Uterus (tissue), 4 donors: ENCODE data around the gene DLK2. TPM values are rescaled to one million over a fixed set of nuclear protein-coding genes. Genes with fewer than 3 reads are reported as not detected.

Experiments
- DNase-seq, 2 donors: peaks; one replicate each; pipeline ENCODE4 v3.0.0-alpha.2; 2019 to 2020
- H3K27ac ChIP-seq, 2 donors: fragments of 200-600 bp; sonication (generic); 1 replicate in 1 of 2; 2 replicates in 1 of 2; pipeline ENCODE4 v1.5.1; 2016 to 2018
- H3K27me3 ChIP-seq, 2 donors: fragments of 200-600 bp; sonication (generic); one replicate each; pipeline ENCODE4 v1.5.1; 2018 to 2019; ENCODE audit warnings: control low read depth in 1 of 2
- H3K36me3 ChIP-seq, 2 donors: fragments of 200-600 bp; sonication (generic); one replicate each; pipeline ENCODE4 v1.5.1; 2019; ENCODE audit warnings: control low read depth in 1 of 2
- H3K4me1 ChIP-seq, 2 donors: fragments of 200-600 bp; sonication (generic); one replicate each; pipeline ENCODE4 v1.5.1; 2018 to 2019; ENCODE audit warnings: control low read depth in 1 of 2
- H3K4me3 ChIP-seq, 2 donors: fragments of 200-600 bp; sonication (generic); 1 replicate in 1 of 2; 2 replicates in 1 of 2; pipeline ENCODE4 v1.5.1; 2018 to 2019; ENCODE audit warnings: mild to moderate bottlenecking in 1 of 2
- H3K9me3 ChIP-seq, 2 donors: fragments of 200-600 bp; sonication (generic); one replicate each; pipeline ENCODE4 v1.5.1; 2019; ENCODE audit warnings: control low read depth in 1 of 2
- POLR2A ChIP-seq, 2 donors: fragments of 450-650 bp; IDR thresholded peaks; one replicate each; pipeline ENCODE4 v1.6.1; 2016; ENCODE audit warnings: antibody characterized with exemption in 2 of 2, mild to moderate bottlenecking in 1 of 2, moderate library complexity in 1 of 2
- intact Hi-C: fragments of 100-400 bp; cut with DNase I; formaldehyde crosslinking; loops from one replicate; pipeline ENCODE4 v1.15.1; 2023; ENCODE audit warnings: low total_unique reads
- total RNA-seq, 4 donors: library from RNA; depleted of rRNA in 3 of 4; stranded (reverse); fragments of >200 nt in 3 of 4; gene quantifications; one replicate each; pipeline versions ENCODE4 v1.1.0 to v1.2.4, GENCODE V29; 2014 to 2023
- TF ChIP-seq, protein P1 (sequence below), 4 experiments: fragments of 200-600 bp in 2 of 4; fragments of 450-650 bp in 2 of 4; sonication (generic) in 2 of 4; IDR thresholded peaks; one replicate each; pipeline ENCODE4 v1.5.1; 2016 to 2019; ENCODE audit warnings: antibody characterized with exemption in 4 of 4, mild to moderate bottlenecking in 2 of 4, moderate library complexity in 1 of 4
- donor health status: DM: yes; HTN: yes; CAD: no.

Gene DLK2, protein sequence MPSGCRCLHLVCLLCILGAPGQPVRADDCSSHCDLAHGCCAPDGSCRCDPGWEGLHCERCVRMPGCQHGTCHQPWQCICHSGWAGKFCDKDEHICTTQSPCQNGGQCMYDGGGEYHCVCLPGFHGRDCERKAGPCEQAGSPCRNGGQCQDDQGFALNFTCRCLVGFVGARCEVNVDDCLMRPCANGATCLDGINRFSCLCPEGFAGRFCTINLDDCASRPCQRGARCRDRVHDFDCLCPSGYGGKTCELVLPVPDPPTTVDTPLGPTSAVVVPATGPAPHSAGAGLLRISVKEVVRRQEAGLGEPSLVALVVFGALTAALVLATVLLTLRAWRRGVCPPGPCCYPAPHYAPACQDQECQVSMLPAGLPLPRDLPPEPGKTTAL
- total RNA-seq = 1 to 10 TPM in 2 of 4 donors, not detected in 2; 1.9 to 3.3 TPM

DNA sequence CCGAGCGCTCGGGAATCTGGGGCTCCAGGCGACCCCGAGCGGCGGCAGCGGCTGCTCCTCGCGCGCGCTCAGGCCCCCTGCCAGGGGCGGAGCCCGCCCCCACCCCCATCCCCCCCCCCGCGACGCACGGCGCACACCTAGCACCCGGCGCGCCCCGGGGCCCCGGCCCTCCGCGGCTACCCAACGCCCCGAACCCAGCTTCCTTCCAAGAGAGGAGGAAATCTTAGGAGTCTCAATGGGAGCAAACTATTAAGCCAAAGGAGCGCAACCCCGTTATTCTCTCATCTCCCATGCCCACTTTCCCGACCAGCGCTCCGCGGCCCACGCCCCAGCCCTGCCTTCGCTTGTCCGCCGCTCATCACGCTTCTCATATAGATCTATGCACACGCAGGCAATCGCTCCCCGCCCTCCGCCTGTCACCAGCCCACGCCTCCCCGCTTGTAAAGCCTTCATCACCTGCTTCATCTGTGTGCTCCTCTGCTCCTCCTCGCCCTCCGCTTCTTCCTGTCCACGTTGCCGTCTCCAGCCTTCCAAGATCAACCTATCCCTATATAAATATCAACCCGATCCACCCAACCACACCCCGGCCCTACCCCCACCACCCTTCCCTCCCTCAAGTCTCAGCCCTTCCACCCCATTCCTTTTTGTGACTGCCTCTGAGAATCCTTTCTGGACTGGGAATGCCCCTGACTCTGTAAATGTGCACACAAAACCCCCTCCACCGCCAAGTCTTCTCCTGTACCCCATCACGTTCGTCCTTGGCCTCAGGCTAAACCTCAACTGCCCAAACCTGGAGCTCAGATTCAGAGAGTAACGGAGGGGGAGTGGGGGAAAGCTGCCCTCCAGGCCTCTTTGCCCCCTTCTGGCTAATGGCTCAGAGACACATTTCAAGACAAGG lies at the start of gene DLK2:
TSS of gene DLK2 (minus strand) at position 18 of the 898 bp plus-strand sequence. CDS start 723 bp downstream, outside the sequence.
- intact Hi-C loops = loop anchor here (2.0 kb wide), 1 partner anchor 49 kb away; no protein-coding TSS in a partner anchor
- H3K4me3 ChIP-seq = peak within 1 kb of the TSS; percentile 29 to 38
- peaks cover 4 to 38% of the 10 kb centered on the region in 2 donors for H3K27me3 ChIP-seq
- H3K27ac ChIP-seq = peak within 1 kb of the TSS in 1 of 2 donors; percentile 36
- no peak for DNase-seq
- H3K4me1 ChIP-seq = peaks cover 0 to 6% of the 10 kb centered on the region in 2 donors
- no peaks in the 10 kb centered on the region for H3K36me3 ChIP-seq
- no peak for TF ChIP-seq POLR2A (IDR thresholded peaks at IDR 0.05)
- TF ChIP-seq, protein P1, sequence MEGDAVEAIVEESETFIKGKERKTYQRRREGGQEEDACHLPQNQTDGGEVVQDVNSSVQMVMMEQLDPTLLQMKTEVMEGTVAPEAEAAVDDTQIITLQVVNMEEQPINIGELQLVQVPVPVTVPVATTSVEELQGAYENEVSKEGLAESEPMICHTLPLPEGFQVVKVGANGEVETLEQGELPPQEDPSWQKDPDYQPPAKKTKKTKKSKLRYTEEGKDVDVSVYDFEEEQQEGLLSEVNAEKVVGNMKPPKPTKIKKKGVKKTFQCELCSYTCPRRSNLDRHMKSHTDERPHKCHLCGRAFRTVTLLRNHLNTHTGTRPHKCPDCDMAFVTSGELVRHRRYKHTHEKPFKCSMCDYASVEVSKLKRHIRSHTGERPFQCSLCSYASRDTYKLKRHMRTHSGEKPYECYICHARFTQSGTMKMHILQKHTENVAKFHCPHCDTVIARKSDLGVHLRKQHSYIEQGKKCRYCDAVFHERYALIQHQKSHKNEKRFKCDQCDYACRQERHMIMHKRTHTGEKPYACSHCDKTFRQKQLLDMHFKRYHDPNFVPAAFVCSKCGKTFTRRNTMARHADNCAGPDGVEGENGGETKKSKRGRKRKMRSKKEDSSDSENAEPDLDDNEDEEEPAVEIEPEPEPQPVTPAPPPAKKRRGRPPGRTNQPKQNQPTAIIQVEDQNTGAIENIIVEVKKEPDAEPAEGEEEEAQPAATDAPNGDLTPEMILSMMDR (IDR thresholded peaks at IDR 0.05) = no peak
- peaks cover 0 to 4% of the 10 kb centered on the region in 2 donors for H3K9me3 ChIP-seq

DNA sequence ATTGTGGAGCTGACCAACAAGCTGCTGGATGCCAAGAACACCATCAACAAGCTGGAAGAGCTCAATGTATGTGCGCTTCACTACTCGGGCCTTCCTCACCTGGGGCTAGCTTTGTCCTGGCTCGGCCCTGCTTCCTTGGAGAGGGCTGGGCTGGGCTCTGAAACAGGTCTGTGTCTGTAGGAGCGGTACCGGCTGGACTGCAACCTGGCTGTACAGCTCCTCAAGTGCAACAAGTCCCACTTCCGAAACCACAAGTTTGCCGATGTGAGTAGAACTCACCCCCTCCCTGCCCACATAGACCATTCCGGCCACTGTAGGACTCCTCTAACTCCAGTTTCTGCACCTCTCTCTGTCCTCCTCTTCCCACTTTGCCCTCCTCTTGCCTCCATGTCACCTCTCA lies 48.1 kb upstream of the DLK2 start:
- intact Hi-C loops = no loop called here
- no peaks in the 10 kb centered on the region for H3K4me1 ChIP-seq
- H3K27me3 ChIP-seq = no peaks in the 10 kb centered on the region
- no peak for DNase-seq
- no peak for TF ChIP-seq POLR2A (IDR thresholded peaks at IDR 0.05)
- TF ChIP-seq, protein P1 (IDR thresholded peaks at IDR 0.05) = no peak
- H3K27ac ChIP-seq = no peak overlapping the region
- no peak overlapping the region for H3K4me3 ChIP-seq
- no peaks in the 10 kb centered on the region for H3K36me3 ChIP-seq
- H3K9me3 ChIP-seq = no peaks in the 10 kb centered on the region

DNA sequence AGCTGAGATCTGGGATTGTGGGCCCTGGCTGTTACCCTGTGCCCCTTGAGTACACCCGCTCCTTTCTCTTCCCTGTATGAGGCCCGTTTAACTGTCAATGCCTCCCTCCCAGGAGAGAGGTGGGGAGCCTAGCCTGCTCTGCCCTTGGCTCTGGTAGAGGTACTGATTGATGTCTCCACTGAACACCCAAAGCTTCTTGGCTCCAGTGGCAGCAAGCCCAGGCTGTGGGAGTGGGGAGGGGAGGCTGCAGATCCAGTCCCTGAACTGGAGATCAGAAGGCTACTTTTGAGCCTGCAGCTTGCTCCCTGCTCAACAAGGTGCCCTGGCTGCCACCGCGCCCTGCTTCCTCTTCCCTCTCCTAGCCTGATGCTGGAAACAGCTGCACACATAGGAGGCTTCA lies 47.3 kb upstream of the DLK2 start:
- Histone ChIP-seq H3K4me3 (no peak overlapping the region), H3K27ac (no peak overlapping the region), H3K36me3 (no peaks in the 10 kb centered on the region), H3K4me1 (no peaks in the 10 kb centered on the region), H3K9me3 (no peaks in the 10 kb centered on the region), H3K27me3 (no peaks in the 10 kb centered on the region)
- no peak for TF ChIP-seq POLR2A (IDR thresholded peaks at IDR 0.05)
- TF ChIP-seq, protein P1 (IDR thresholded peaks at IDR 0.05) = no peak
- no peak for DNase-seq
- intact Hi-C loops = no loop called here

DNA sequence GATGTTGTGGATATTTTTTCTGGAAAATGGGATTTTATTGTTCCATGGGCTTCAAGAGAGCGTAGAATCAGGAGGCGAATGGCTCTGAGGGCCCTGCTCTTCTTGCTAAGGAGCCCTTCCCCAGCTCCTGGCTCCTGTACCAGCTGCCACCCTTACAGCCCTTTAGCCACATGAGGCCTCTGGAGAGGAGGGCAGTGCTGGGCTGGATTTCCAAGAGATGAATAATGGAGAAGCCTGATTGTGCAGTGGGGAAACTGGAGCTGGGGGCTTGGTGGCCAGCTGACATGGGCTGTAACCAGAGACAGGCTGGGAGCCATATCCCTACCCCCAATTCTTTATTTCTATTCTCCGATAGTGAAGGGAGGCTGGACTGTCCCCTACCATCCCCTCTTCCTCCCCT lies 45.6 kb upstream of the DLK2 start:
- Histone ChIP-seq H3K9me3 (no peaks in the 10 kb centered on the region), H3K36me3 (no peaks in the 10 kb centered on the region), H3K27me3 (no peaks in the 10 kb centered on the region), H3K4me1 (no peaks in the 10 kb centered on the region), H3K4me3 (no peak overlapping the region), H3K27ac (no peak overlapping the region)
- intact Hi-C loops = no loop called here
- no peak for DNase-seq
- TF ChIP-seq, protein P1 (IDR thresholded peaks at IDR 0.05) = no peak
- no peak for TF ChIP-seq POLR2A (IDR thresholded peaks at IDR 0.05)
